Dermis microvascular lymphatic vessel endothelial cell (primary cell): ENCODE measurements around the gene LPP. TPM values are rescaled to one million over a fixed set of nuclear protein-coding genes. Genes with fewer than 3 reads are reported as not detected.
A peak's percentile ranks its signal among the peaks of the same experiment; 100 is the strongest.

Experiments
- DNase-seq, 2 donors: peaks; one replicate each; pipeline versions ENCODE4 v3.0.0 to v3.0.0-alpha.2; 2010; ENCODE audit warnings: low read depth in 2 of 2
- total RNA-seq: library from RNA; depleted of rRNA; stranded (reverse); fragments of >200 nt; gene quantifications from 2 replicates; pipeline ENCODE4 v1.2.1, GENCODE V29; 2014

The LPP gene
- total RNA-seq, 1 donor from 2014 or later = 23.1 TPM

GRCh38 chr3:188469228-188469885 lies 315.4 kb downstream of the LPP start:
- DNase-seq = no peak

DNA sequence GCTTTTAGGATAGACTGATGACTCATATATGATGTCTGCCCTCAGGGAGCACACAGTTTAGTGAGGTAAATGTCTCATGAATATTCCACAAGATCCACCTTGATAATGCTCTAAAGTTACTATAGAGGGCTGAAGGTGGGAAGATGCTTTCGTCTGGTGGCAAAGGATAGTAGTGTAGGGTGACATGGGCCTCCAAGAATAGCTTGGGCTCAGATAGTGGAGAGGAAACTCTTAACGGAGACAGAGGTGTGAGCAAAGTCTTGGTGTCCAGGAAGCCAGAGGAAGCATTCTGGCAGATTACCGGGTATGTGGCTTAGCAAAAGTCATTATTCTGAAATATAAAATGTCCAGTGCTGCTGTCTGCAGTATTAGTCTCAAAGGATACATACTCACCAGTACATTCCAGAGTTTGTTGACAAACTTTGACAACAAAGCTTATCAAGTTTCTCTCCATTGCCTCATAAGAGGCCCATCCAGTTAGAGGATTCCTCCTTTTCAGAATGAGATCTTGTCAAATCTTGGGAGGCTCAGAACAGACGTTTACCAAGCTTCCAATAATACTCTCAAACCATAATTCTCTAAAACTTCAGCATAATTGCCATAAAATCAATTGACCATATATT lies 316.7 kb downstream of the LPP start:
- DNase-seq = no peak

- no peak for DNase-seq
Measured at GRCh38 chr3:188471723-188472122, 317.8 kb downstream of the LPP start.

DNA sequence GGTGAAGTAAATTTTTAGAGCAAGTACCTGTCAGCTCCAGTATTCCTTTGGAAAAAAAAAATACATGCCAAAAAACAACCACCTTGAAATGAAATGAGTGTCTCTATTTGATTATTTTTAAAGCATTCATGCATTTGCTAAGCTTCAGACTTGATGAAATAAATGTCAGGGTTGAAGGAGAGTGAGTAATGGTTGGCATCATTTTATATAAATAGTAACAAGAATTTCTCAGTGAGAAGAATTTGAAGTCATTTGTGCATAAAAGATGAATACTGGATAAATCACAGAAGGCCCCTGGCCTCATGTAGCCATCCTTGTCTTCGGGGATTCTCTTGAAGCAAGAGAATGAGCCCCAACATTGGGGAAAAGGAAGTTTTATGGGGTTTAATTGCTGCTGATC lies 318.4 kb downstream of the LPP start:
- DNase-seq = no peak

GRCh38 chr3:188473045-188473444 lies 319.1 kb downstream of the LPP start:
- DNase-seq = no peak

GRCh38 chr3:188473591-188474288 lies 319.8 kb downstream of the LPP start:
- no peak for DNase-seq

DNA sequence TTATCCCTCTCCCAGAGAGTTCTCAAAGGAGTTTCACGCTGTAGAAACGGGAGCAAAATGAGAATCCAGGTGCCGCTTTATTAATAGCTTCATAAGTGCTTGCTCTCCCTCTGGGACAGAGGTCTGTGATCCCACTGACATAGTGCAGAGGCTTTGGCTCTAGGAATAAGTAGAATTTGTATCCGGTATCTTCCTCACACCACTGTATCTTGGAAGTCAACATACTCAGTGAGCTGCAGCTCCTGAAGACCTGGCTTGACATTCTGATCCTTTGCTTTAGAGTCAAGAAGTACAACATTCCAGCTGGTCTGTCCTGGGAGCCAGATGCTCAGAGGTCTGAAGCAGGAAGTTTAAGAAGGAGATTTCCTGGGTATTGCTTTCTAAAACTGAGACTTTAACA lies 323.0 kb downstream of the LPP start:
- DNase-seq = no peak

DNA sequence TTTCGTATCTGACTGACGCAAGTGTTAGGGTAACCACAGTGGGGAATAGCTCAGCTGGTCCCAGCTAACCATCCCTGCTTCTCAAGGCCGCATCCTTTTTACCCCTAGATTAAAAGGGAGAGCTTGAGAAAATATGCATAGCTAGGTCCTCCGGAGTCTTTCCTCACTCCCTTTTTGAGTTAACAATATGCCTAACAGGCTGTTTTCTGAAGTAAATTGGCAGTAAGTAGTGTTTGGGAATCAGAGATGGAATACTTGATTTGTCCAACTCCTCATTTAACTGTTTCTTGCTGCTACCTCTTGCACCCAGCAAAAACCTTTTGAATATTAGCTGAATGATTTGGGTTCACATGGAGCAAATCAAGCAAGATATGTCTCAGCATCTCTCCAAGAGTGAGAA lies 326.1 kb downstream of the LPP start:
- no peak for DNase-seq

DNA sequence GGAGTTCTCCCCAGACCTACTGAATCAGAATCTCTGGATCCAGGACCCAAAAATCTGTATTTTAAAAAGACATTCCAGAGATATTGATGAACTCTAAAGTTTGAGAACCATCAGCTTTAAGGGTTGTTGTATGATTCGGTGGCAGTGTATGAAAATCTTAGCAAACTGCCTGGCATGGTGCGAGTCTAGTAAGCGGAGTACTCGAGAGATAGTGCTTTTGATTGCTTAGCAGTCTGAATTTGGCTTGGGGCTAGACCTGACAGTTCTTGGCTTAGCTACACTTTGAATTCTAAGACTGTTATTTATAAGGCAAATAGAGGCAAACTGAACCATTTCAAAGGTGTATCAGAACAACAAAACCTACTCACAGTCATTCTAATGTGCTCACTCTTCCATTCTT lies 329.0 kb downstream of the LPP start:
- DNase-seq = no peak

DNA sequence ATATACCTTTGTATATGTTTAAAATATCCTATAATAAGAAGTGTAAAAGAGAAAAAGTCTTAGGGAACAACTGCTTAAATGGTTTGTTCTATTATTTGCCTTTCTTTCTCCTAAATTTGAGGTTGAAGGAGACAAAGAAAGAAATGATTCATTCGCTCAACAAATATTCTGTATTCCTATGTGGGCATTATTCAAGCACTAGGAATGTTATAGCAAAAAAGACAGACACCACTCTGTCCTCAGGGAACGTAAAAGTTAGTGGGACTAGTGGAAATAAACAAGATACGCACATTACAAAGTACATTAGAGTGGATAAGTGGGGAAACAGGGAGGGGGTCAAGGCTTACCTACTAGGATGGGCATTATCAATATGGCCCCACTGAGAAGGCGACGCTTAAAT lies 332.2 kb downstream of the LPP start:
- DNase-seq = no peak

- DNase-seq = no peak
Measured at GRCh38 chr3:188486952-188487351, 333.0 kb downstream of the LPP start.

GRCh38 chr3:188487652-188488051 lies 333.7 kb downstream of the LPP start:
- DNase-seq = no peak

GRCh38 chr3:188488801-188489200 lies 334.8 kb downstream of the LPP start:
- DNase-seq = no peak

- DNase-seq = no peak
Measured at GRCh38 chr3:188489639-188490405, 335.9 kb downstream of the LPP start.

DNA sequence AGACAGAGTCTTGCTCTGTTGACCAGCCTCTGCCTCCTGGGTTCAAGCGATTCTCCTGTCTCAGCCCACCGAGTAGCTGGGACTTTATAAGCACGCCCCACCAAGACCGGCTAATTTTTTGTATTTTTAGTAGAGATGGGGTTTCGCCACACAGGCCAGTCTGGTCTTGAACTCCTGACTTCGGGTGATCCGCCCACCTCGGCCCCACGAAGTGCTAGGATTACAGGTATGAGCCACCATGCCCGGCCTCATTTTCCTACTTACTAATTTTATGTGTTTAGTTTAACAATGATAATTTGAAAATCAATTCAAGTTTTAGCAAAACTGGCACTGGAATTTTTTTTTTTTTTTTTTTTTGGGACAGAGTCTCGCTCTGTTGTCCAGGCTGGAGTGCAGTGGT lies 336.5 kb downstream of the LPP start:
- no peak for DNase-seq

GRCh38 chr3:188491276-188491687 lies 337.3 kb downstream of the LPP start:
- peak in 1 of 2 donors; percentile 62 for DNase-seq

DNA sequence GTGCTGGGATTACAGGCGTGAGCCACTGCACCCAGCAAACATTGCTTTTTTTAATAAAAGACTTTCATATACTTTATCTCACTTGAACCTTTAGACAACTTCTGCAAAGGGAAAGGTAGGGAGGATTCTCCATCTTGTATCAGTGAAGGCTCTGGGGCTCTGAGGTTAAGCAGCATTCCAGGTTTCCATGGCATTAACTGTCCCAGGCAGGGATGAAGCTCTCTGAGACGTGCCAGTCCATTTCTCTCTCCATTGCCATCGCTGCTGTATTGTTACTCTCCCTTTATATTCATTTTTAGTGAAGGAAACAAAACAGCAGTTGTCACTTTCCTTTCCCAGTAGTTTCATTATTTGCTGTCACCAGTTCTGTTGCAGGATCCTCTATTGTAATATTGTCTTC lies 342.4 kb downstream of the LPP start:
- no peak for DNase-seq

DNA sequence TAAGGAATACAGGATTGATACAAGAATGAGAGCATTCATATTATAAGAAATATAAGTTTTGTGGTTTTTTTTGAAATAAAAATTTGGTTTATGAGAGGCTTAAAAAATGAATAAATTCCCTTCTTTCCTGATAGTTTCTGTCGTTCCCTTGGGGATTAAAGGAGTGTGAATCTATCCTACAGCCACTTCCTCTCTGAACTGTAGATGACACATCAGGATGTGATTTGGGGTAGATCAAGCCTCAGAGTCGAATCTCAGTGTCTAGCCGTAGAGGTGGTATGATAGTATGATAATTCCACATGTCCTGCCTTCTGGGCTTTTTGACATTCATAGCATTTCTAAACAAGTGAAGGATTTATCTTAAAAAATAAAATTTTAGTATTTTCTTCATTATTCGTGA lies 343.1 kb downstream of the LPP start:
- DNase-seq = peak in 1 of 2 donors; percentile 33

- no peak for DNase-seq
Measured at GRCh38 chr3:188503647-188504046, 349.7 kb downstream of the LPP start.

DNA sequence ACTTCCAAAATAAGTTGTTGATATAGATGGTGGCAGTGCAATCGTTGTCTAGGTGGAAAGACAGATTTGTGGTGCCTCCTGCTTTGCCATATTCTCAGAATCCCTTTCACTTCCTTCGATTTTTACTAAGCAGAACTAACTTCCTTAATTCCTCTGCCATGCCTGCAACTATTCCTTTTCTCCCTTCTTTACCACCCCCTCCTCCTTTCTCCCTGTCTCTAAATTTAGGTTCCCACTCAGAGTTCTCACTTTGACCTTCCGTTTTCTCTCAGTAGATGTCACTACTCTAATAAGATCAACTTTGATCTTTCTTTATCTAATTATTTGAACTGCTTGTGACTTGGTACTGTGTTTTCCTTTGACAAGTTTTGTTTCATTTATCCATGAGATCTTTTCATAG lies 351.2 kb downstream of the LPP start:
- DNase-seq = no peak

GRCh38 chr3:188505911-188506310 lies 352.0 kb downstream of the LPP start:
- DNase-seq = no peak

- no peak for DNase-seq
Measured at GRCh38 chr3:188506446-188506845, 352.5 kb downstream of the LPP start.
